OCI-LY1 (cell line): ENCODE measurements around the gene MRC2.

Source experiments
- EZH2 ChIP-seq: fragments of 200-600 bp; sonication (generic), shearing (Covaris generic); IDR thresholded peaks from 2 replicates; pipeline ENCODE4 v1.8.0; 2017; ENCODE audit warnings: borderline replicate concordance, mixed run types, mild to moderate bottlenecking, antibody characterized with exemption, low read length, moderate library complexity, mixed read lengths
- TF ChIP-seq, protein P1 (sequence below): fragments of 200-600 bp; sonication (generic), shearing (Covaris generic); IDR thresholded peaks from 2 replicates; pipeline ENCODE4 v1.5.1; 2017; ENCODE audit warnings: mild to moderate bottlenecking, antibody characterized with exemption, low read length, moderate library complexity, mixed read lengths

- TF ChIP-seq, protein P1, sequence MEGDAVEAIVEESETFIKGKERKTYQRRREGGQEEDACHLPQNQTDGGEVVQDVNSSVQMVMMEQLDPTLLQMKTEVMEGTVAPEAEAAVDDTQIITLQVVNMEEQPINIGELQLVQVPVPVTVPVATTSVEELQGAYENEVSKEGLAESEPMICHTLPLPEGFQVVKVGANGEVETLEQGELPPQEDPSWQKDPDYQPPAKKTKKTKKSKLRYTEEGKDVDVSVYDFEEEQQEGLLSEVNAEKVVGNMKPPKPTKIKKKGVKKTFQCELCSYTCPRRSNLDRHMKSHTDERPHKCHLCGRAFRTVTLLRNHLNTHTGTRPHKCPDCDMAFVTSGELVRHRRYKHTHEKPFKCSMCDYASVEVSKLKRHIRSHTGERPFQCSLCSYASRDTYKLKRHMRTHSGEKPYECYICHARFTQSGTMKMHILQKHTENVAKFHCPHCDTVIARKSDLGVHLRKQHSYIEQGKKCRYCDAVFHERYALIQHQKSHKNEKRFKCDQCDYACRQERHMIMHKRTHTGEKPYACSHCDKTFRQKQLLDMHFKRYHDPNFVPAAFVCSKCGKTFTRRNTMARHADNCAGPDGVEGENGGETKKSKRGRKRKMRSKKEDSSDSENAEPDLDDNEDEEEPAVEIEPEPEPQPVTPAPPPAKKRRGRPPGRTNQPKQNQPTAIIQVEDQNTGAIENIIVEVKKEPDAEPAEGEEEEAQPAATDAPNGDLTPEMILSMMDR = no peak
- TF ChIP-seq EZH2 = no peak
Measured at GRCh38 chr17:62661337-62661736, 33.9 kb downstream of the MRC2 start.
